Inflammatory macrophage treated with lipopolysaccharide for 4 hours (primary cell): ENCODE data around the gene POLR2B.

Source experiments
- DNase-seq: peaks from one replicate; pipeline ENCODE4 v3.0.0-alpha.2; 2020

Gene POLR2B

DNA sequence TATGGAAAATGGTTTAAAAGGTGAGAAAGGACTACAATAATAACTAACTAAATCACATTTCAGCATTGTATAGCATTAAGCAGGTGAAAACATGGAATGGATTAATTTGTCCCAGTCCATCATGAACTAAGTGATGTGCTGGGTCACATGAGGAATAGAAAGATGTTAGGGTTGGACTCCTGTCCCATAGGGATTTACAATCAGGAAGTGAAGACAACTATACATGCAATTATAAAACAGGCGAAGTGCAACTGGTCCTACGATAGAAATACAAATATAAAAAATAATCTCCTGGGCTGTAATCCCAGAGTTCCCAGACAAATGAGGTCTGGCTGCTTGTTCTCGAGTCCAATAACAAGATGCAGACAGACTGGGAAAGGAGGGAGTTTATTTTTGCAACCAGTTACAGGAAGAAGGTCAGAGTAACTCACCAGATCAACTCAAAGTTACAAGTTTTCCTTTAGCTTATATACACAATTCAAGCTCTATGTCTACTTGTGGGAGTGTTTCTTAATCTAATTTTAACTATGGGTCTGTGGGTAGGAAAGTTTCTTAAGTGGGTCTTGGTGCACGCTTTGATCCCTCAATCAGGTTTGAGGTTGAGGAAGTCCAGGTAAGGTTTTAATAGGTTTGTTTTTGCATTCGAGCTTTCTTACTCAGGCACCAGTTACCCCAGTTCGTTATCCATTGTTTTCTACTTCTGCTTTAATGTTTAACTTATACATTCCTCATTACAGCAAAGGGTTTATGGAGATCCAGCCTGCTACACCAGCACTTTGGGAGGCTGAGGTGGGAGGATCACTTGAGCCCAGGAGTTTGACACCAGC, 81.4 kb downstream of the POLR2B start:
- no peak for DNase-seq

GRCh38 chr4:57060717-57061067, 82.0 kb downstream of the POLR2B start:
- peak; percentile 4 for DNase-seq

DNA sequence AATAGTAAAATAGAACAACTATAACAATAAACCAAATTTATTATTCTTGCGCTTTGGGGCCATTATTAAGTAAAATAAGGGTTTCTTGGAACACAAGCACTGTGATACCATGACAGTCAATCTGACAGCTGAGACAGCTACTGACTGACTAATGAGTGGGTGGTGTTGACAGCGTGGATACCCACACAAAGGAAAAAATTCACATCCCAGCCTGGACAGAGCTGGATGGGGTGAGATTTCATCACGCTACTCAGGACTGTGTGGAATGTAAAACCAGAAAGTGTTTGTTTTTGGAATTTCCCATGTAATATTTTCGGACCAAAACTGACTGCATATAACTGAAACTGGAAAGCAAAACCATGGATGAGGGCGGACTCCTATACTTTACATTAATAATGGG, 82.7 kb downstream of the POLR2B start:
- peak; percentile 44 for DNase-seq

DNA sequence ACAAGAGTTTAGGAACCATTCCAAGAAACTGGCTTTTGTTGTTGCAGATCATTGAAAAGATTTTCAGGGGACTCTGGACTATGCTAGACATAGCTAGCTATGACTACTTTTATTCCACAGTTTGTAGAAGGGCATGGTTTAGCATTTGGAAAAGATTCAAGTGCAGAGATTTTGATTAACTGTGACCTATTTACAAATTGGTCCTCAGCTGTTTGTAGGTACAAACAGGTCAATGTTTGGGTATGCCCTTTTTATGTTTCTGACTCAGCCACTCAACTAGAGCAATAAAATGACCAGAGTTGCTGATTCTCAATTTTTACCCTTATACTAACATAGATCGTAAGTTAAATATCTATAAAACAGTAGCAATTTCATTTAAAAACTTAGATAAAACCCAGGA, 84.8 kb downstream of the POLR2B start:
- DNase-seq: no peak

- DNase-seq: no peak
Measured at GRCh38 chr4:57064120-57064519, 85.4 kb downstream of the POLR2B start.

DNA sequence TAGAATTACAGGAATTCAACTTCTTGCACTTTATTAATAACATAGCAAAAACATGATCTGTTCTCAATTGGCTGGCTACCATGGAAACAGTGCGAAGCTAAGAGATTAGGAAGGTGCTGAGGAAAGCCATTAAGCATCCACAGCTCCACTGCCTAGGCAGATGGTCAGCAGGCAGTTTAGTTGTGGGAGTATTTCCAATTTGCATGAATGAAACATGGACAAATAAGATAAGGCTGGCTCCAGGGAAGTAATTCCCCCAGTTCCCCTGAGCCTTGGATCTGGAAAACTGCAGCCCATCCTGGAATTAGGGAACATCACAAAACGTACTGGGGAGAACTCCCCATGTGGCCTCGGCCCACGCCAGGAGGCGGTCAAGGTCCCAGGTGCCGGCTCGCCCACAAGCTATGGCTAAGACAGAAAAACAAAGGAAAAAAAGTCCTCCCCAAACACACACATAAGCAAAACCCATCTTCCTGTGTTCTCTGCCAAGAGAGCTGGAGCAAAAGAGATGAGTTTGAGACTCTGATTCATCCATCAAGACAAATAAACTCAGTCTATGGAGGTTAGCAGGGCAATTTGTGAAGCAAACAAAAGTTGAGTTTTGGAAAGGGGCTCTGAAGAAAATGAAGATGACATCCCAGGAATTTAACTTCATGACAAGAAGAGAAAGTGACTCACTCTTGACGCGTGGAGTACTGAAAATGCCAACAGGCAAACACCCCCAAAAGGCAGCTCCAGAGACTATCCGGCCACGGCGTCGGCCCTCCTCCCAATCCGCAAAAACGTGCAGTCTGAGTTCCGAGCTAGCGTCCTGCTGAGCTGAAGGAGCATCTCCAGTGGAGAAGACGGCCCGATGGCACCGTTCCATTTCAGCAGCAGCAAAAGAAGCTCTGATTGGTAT, 86.4 kb downstream of the POLR2B start:
- DNase-seq: no peak

GRCh38 chr4:57065730-57066482, 87.2 kb downstream of the POLR2B start:
- peak; percentile 42 for DNase-seq

DNA sequence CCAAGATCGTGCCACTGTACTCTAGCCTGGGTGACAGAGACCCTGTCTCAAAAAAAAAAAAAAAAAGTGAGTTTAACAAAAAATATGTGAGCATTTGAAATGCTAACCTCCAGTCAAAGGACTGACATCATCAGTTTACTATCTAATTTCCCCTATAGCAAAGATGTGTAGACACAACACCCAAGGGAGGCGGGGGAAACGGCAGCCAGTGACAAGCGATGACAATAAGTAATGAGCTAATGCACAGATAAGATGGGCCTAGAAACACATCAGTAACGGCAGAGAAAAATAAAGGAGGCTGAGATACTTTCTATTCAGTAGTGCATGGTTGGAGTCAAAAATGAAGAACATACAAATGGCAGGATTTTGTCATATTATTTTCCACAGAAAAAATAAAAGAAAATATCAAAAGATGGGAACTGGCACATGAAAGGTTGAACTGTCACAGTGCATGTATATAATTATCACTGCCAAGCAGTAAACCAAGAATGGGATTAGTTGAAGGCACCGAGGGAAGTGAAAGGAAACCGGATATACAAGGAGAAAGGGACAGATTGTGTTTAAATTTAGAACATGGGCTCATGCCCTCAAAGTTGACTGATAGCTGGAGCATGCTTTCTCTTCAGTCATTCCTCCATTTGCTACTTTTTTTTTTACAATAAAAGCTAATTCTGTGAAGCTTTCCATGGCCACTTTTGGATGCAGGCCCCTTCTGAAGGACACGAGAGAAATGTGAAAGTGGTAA, 89.7 kb downstream of the POLR2B start:
- DNase-seq: no peak

DNA sequence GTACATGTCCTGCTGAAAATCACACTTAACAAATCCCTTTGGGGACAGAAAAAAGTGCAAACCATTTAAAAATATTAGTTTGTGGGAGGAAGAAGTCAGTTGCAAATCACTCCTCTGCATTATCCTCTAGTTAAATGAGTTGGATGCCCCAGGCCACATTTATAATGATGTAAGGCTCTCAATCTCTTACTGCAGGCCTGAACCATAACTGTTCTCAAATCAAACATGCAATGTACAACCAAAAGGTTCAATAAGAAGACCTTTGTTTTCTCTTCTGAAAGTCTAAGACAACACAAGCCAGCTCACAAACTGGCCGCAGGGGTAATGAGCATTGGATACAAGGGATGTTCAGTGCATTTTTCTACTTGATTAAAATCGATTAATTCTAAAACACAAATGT, 91.8 kb downstream of the POLR2B start:
- no peak for DNase-seq

DNA sequence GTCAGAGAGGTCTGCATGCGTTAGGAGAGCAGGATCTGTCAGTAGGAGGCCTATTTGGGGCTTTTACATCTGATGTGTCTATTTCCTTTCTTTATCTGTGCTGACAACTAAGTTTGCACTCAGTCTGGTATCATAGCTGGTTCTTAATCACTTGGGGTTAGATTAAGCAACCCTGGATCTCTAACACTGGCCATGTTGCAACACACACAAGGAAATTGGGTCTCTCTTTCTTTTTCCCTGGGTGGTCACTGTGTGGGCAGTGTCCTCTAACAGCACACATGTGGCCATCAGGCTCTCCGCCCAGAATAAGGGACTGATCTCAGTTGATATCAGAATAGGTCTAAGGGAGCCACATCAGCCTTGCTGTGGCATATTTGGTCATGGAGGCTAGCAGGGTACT, 92.6 kb downstream of the POLR2B start:
- peak; percentile 84 for DNase-seq

DNA sequence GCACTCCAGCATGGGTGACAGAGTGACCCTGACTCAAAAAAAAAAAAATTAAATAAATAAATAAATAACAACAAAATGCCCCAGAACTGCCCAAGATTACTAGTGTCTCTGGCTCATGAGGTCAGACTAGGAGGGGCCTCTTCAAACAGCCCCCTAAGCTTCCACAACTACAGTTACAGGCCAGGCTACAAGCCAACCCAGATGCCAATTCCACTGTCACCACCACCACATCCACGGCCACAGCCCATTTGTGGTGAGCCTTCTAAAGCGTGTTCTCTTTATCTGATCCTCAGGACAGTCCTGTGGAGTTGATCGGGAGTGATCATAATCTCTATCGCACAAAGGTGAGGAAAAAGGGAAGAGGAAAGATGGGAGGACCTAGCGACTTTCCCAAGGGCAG, 94.9 kb downstream of the POLR2B start:
- DNase-seq: no peak

- DNase-seq: no peak
Measured at GRCh38 chr4:57074744-57075143, 96.0 kb downstream of the POLR2B start.

- no peak for DNase-seq
Measured at GRCh38 chr4:57075367-57075766, 96.7 kb downstream of the POLR2B start.

DNA sequence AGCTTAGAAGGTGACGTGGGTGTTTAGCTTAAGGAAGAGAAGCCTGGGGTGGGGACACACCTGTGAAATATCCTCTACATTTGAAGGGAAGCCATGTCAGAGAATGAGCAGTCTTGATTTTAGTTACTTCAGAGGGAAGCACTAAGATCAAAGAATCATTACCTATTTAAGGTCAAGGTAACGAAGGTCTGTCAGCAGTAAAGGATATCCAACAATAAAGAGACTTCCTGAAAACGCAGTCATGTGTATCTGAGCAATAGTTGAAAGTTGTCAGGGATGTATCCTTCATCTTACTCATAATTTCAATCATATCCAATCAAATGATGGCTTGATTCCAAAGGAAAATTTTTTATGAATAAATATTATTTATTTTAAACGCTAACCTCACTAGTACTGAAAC, 98.0 kb downstream of the POLR2B start:
- no peak for DNase-seq

- no peak for DNase-seq
Measured at GRCh38 chr4:57077550-57078343, 99.1 kb downstream of the POLR2B start.

- no peak for DNase-seq
Measured at GRCh38 chr4:57078685-57079521, 100.2 kb downstream of the POLR2B start.
